Sigmoid colon (tissue), 7 donors: Measurements from ENCODE around the gene SGCE. TPM values are rescaled to one million over a fixed set of nuclear protein-coding genes. Genes with fewer than 3 reads are reported as not detected.
"Not testable (repeated sequence)": the region's sequence is repeated elsewhere in the genome, so short reads cannot be mapped to it uniquely, and the experiment has no call there.

Experiments
- DNase-seq: peaks from one replicate; pipeline ENCODE4 v3.0.0-alpha.2; 2019
- H3K27ac ChIP-seq, 4 donors: fragments of 200-600 bp; sonication (generic); one replicate each; pipeline ENCODE4 v1.5.1; 2016 to 2019; ENCODE audit warnings: mild to moderate bottlenecking in 1 of 4
- H3K27me3 ChIP-seq, 3 donors: fragments of 200-600 bp; sonication (generic); one replicate each; pipeline ENCODE4 v1.5.1; 2019; ENCODE audit warnings: mild to moderate bottlenecking in 1 of 3
- H3K36me3 ChIP-seq, 4 donors: fragments of 200-600 bp; sonication (generic); one replicate each; pipeline ENCODE4 v1.5.1; 2016 to 2019
- H3K4me1 ChIP-seq, 4 donors: fragments of 200-600 bp; sonication (generic); one replicate each; pipeline ENCODE4 v1.5.1; 2017 to 2019
- H3K4me3 ChIP-seq, 4 donors: fragments of 200-600 bp; sonication (generic); one replicate each; pipeline ENCODE4 v1.5.1; 2017 to 2019; ENCODE audit warnings: mild to moderate bottlenecking in 2 of 4, moderate library complexity in 1 of 4
- H3K9me3 ChIP-seq, 4 donors: fragments of 200-600 bp in 3 of 4; sonication (generic) in 3 of 4; one replicate each; pipeline versions ENCODE4 v1.5.1 to v1.6.1; 2013 to 2019
- EP300 ChIP-seq, 4 donors: sonication (generic); formaldehyde crosslinking; IDR thresholded peaks; one replicate each; pipeline ENCODE4 v1.6.1; 2017; ENCODE audit warnings: antibody characterized with exemption in 4 of 4
- POLR2A ChIP-seq, 2 donors: fragments of 450-650 bp; IDR thresholded peaks; one replicate each; pipeline ENCODE4 v1.6.1; 2016; ENCODE audit warnings: antibody characterized with exemption in 2 of 2, mild to moderate bottlenecking in 2 of 2, moderate library complexity in 2 of 2
- POLR2AphosphoS5 ChIP-seq, 4 donors: sonication (generic); formaldehyde crosslinking; IDR thresholded peaks; one replicate each; pipeline ENCODE4 v1.6.1; 2017; ENCODE audit warnings: antibody characterized with exemption in 4 of 4
- WGBS, 2 donors: extraction: QIAGEN DNeasy Blood & Tissue Kit; methylation state at CpG; one replicate each; pipeline ENCODE4 v1.1.7; 2013; 5-methylcytosine and 5-hydroxymethylcytosine counted together
- intact Hi-C: fragments of 100-400 bp; cut with DNase I; formaldehyde crosslinking; loops from one replicate; pipeline ENCODE4 v1.15.1; 2023
- polyA plus RNA-seq, 3 donors: library from polyadenylated mRNA; stranded (reverse); fragments of 200-250 nt; gene quantifications; one replicate each; pipeline ENCODE4 v1.2.3, GENCODE V29; 2013
- total RNA-seq, 4 donors: library from RNA; depleted of rRNA; stranded (reverse); fragments of >200 nt; gene quantifications; one replicate each; pipeline ENCODE4 v1.1.0, GENCODE V29; 2016
- TF ChIP-seq, protein P1 (sequence below), 4 experiments: fragments of 450-650 bp in 3 of 4; fragments of 200-600 bp in 1 of 4; IDR thresholded peaks; one replicate each; pipeline ENCODE4 v1.5.1; 2016 to 2019; ENCODE audit warnings: antibody characterized with exemption in 4 of 4, mild to moderate bottlenecking in 3 of 4, moderate library complexity in 2 of 4
- donor health status: healthy with polysubstance abuse.
- donor health status: Bipolar disorder and iron deficiency.
- donor health status: healthy.

The SGCE gene, protein sequence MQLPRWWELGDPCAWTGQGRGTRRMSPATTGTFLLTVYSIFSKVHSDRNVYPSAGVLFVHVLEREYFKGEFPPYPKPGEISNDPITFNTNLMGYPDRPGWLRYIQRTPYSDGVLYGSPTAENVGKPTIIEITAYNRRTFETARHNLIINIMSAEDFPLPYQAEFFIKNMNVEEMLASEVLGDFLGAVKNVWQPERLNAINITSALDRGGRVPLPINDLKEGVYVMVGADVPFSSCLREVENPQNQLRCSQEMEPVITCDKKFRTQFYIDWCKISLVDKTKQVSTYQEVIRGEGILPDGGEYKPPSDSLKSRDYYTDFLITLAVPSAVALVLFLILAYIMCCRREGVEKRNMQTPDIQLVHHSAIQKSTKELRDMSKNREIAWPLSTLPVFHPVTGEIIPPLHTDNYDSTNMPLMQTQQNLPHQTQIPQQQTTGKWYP
- 100 to 1,000 TPM; 135 to 244 (median 196) TPM for total RNA-seq
- polyA plus RNA-seq = 10 to 100 TPM in 1 of 3 donors, 1 to 10 TPM in 2; 2.8 to 14.4 (median 7.8) TPM

DNA sequence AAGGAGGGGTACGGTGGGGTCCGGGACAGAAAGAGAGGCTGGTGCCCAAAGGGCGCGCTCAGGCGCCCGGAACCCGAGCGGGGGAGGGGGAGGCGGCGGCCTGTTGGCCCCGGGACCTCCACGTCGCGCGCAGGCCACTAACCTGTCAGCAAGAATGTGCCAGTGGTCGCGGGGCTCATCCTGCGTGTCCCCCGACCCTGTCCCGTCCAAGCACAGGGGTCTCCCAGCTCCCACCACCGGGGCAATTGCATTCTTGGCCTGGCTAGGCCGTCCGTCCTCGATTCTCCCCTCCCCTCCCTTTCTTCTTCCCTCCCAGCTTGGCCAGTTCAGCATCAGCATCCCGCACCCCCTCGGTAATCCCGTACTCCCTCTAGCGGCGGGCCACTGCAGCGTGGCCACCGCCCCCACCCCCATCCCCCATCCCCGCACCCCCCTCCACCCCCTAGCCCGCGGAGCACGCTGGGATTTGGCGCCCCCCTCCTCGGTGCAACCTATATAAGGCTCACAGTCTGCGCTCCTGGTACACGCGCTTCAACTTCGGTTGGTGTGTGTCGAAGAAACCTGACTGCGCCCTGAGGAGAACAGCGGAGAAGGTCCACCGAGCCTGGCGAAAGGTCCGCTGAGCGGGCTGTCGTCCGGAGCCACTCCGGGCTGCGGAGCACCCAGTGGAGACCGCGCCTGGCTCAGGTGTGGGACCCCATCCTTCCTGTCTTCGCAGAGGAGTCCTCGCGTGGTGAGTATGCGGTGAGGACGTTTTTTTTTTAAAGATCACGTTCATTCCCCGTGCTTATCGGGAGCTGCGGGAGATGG is at the start of gene SGCE:
SGCE (minus strand) TSS at position 286 of the 810 bp plus-strand sequence; CDS start at position 251, 35 bp downstream.
- no peaks in the 10 kb centered on the region for H3K27me3 ChIP-seq
- H3K9me3 ChIP-seq = no peaks in the 10 kb centered on the region
- peaks cover 0 to 33% (median 22%) of the 10 kb centered on the region in 4 donors for H3K4me1 ChIP-seq
- TF ChIP-seq POLR2AphosphoS5 (IDR thresholded peaks at IDR 0.05) (peak; percentile 45 to 71 (median 54)), POLR2A (IDR thresholded peaks at IDR 0.05) (no peak)
- TF ChIP-seq, protein P1, sequence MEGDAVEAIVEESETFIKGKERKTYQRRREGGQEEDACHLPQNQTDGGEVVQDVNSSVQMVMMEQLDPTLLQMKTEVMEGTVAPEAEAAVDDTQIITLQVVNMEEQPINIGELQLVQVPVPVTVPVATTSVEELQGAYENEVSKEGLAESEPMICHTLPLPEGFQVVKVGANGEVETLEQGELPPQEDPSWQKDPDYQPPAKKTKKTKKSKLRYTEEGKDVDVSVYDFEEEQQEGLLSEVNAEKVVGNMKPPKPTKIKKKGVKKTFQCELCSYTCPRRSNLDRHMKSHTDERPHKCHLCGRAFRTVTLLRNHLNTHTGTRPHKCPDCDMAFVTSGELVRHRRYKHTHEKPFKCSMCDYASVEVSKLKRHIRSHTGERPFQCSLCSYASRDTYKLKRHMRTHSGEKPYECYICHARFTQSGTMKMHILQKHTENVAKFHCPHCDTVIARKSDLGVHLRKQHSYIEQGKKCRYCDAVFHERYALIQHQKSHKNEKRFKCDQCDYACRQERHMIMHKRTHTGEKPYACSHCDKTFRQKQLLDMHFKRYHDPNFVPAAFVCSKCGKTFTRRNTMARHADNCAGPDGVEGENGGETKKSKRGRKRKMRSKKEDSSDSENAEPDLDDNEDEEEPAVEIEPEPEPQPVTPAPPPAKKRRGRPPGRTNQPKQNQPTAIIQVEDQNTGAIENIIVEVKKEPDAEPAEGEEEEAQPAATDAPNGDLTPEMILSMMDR (IDR thresholded peaks at IDR 0.05) = peak in 1 of 4 experiments; percentile 82
- H3K27ac ChIP-seq = peak within 1 kb of the TSS; percentile 82 to 89 (median 86)
- peak within 1 kb of the TSS; percentile 69 to 84 (median 72) for H3K4me3 ChIP-seq
- intact Hi-C loops = loop anchor here (2.0 to 10.0 kb wide), 6 partner anchors 145 to 543 kb away; partner anchors contain the start of gene PPP1R9A
- peak; percentile 92 for DNase-seq
- WGBS, 2 donors = 24 to 27% methylated on average over 63 of the region's 63 CpGs
- no peaks in the 10 kb centered on the region for H3K36me3 ChIP-seq

DNA sequence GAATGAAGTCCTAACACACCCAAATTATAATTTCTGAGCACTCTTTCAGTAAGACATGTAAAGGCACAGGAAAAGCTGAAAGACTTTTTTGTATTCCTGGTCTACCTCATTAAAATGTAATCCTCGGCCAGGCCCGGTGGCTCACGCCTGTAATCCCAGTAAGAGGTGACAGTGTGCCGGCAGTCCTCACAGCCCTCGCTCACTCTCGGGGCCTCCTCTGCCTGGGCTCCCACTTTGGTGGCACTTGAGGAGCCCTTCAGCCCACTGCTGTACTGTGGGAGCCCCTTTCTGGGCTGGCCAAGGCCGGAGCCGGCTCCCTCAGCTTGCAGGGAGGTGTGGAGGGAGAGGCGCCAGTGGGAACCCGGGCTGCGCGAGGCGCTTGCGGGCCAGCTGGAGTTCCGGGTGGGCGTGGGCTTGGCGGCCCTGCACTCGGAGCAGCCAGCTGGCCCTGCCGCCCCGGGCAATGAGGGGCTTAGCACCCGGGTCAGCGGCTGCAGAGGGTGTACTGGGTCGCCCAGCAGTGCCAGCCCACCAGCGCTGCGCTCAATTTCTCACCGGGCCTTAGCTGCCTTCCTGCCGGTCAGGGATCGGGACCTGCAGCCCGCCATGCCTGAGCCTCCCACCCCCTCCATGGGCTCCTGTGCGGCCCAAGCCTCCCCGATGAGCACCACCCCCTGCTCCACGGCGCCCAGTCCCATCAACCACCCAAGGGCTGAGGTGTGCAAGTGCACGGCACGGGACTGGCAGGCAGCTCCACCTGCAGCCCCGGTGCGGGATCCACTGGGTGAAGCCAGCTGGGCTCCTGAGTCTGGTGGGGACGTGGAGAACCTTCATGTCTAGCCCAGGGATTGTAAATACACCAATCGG is 49.5 kb upstream of the SGCE start:
- 96% methylated on average over 39 of the region's 39 CpGs for WGBS, 2 donors
- H3K27ac ChIP-seq, DNase-seq, H3K36me3 ChIP-seq, H3K9me3 ChIP-seq, H3K4me3 ChIP-seq, intact Hi-C loops, H3K27me3 ChIP-seq, H3K4me1 ChIP-seq: not testable (repeated sequence)

DNA sequence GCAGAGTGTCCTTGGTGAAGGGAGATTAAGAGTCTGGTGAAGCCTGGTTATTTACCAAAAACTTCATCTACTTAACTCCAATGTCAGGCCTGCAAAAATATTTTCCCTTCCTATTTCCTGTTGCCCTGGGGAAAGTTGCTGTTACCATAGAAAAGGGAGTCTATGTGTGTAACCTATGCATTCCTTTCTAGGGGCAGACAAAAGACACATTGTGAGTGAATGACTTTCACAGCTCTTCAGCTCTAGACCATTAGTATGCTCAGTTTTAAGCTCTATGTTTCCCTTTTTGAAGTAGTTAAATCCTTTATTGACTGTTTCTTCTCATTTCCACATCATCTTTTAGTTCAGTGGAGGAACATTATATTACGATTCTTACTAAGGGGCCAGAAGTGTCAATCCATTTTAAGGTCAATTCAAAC is 45.6 kb upstream of the SGCE start:
- Histone ChIP-seq H3K9me3 (no peaks in the 10 kb centered on the region), H3K36me3 (no peaks in the 10 kb centered on the region), H3K27me3 (no peaks in the 10 kb centered on the region), H3K4me3 (no peak overlapping the region), H3K27ac (no peak overlapping the region), H3K4me1 (no peaks in the 10 kb centered on the region)
- TF ChIP-seq POLR2A (IDR thresholded peaks at IDR 0.05) = no peak
- no peak for TF ChIP-seq EP300 (IDR thresholded peaks at IDR 0.05)
- TF ChIP-seq POLR2AphosphoS5 (IDR thresholded peaks at IDR 0.05) = no peak
- TF ChIP-seq, protein P1 (IDR thresholded peaks at IDR 0.05) = no peak
- WGBS, 2 donors = 72 to 87% methylated on average over 1 of the region's 1 CpG
- intact Hi-C loops = no loop called here
- no peak for DNase-seq

DNA sequence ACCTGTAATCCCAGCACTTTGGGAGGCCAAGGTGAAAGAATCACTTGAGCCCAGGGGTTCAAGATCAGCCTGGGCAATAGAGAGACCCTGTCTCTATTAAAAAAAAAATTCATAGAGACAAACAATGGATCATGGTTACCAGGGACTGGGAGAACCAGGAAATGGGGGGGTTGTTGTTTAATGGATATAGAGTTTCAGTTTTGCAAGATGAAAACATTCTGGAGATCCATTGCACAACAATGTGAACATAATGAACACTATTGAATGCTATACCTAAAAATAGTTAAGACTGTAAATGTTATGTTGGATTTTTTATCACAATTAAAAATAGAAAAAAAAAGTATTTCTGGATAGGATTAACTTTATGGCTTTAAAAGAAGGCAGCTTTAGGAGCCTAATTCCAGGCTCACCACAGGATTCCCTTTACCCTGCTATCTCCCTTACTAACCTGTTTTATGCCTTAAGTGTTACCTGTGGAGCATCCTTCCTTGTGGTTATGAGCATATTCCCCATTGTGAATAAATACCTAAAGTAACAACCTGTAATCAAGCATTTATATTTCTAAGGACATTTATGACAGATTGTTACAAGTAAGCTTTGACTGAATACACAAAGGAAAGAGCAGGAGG is 45.1 kb upstream of the SGCE start:
- no peaks in the 10 kb centered on the region for H3K9me3 ChIP-seq
- H3K4me3 ChIP-seq = no peak overlapping the region
- no peaks in the 10 kb centered on the region for H3K4me1 ChIP-seq
- no peak overlapping the region for H3K27ac ChIP-seq
- intact Hi-C loops = no loop called here
- no peaks in the 10 kb centered on the region for H3K36me3 ChIP-seq
- DNase-seq = no peak
- H3K27me3 ChIP-seq = no peaks in the 10 kb centered on the region
- TF ChIP-seq, protein P1 (IDR thresholded peaks at IDR 0.05) = no peak
- TF ChIP-seq POLR2AphosphoS5 (IDR thresholded peaks at IDR 0.05) (no peak), POLR2A (IDR thresholded peaks at IDR 0.05) (no peak), EP300 (IDR thresholded peaks at IDR 0.05) (no peak)
